Endothelial cell of umbilical vein (primary cell): ENCODE measurements around the gene RABL6. TPM values are rescaled to one million over a fixed set of nuclear protein-coding genes. Genes with fewer than 3 reads are reported as not detected.

ENCODE experiments used
- BruUV-seq: library from RNA; stranded (reverse); fragments of 400-500 nt; replicated peaks from 2 replicates; lab custom pipeline; 2021; lab: Mats Ljungman, UMichigan
- CTCF ChIA-PET: fragments of 300-600, 350-600 bp; sonication (Branson Sonifier 250); formaldehyde crosslinking; loops from one replicate; lab custom pipeline; 2021; ENCODE audit warnings: antibody characterized with exemption, inconsistent platforms; lab: Charles Lee
- POLR2A ChIA-PET: fragments of 300-600, 350-600 bp; sonication (Branson Sonifier 250); formaldehyde crosslinking; loops from one replicate; lab custom pipeline; 2021; ENCODE audit warnings: antibody characterized with exemption, inconsistent platforms; lab: Charles Lee
- DNase-seq: peaks from one replicate; pipeline ENCODE4 v3.0.0-alpha.2; 2011; ENCODE audit warnings: low read depth, low spot score
- FAIRE-seq: peaks from 2 replicates; lab custom pipeline; 2011; peaks lifted over from hg19 to GRCh38; lab: Jason Lieb, UNC
- H2AFZ ChIP-seq: 2 replicates; pipeline ENCODE4 v1.6.0; 2012; ENCODE audit warnings: low read depth, low read length, control low read depth, inconsistent platforms
- H3K27ac ChIP-seq: 2 replicates; pipeline ENCODE4 v1.5.1; 2011; ENCODE audit warnings: low read depth, mild to moderate bottlenecking, control low read depth, low read length, moderate library complexity; ENCODE audit not compliant: insufficient read depth
- H3K27me3 ChIP-seq, 2 experiments: 2 replicates each; pipeline versions ENCODE4 v1.6.0 to v1.6.1; 2011; ENCODE audit warnings: low read length in 2 of 2, mixed read lengths in 1 of 2; ENCODE audit not compliant: control insufficient read depth in 2 of 2, insufficient read depth in 2 of 2
- H3K36me3 ChIP-seq, 2 experiments: 2 replicates in 1 of 2; 3 replicates in 1 of 2; pipeline ENCODE4 v1.5.1; 2011; ENCODE audit warnings: low read length in 2 of 2, mild to moderate bottlenecking in 1 of 2, moderate library complexity in 1 of 2; ENCODE audit not compliant: control insufficient read depth in 2 of 2, insufficient read depth in 2 of 2; ENCODE audit errors: extremely low read depth in 1 of 2
- H3K4me1 ChIP-seq: 3 replicates; pipeline ENCODE4 v1.5.1; 2011; ENCODE audit warnings: mild to moderate bottlenecking, low read length; ENCODE audit not compliant: control insufficient read depth, insufficient read depth; ENCODE audit errors: extremely low read depth
- H3K4me2 ChIP-seq: 2 replicates; pipeline ENCODE4 v1.6.1; 2011; ENCODE audit warnings: low read length, control low read depth, mixed read lengths; ENCODE audit not compliant: insufficient read depth
- H3K4me3 ChIP-seq, 3 experiments: fragments of 200-600 bp in 1 of 3; sonication (generic), shearing (Covaris generic) in 1 of 3; replicated peaks in 1 of 3; 2 replicates each; pipeline ENCODE4 v1.5.1; 2011 to 2016; ENCODE audit warnings: control low read depth in 3 of 3, low read length in 3 of 3, mild to moderate bottlenecking in 2 of 3, inconsistent platforms in 1 of 3, low read depth in 1 of 3, moderate library complexity in 1 of 3; ENCODE audit not compliant: insufficient read depth in 1 of 3
- H3K79me2 ChIP-seq: 2 replicates; pipeline ENCODE4 v1.6.0; 2012; ENCODE audit warnings: low read length, inconsistent platforms; ENCODE audit not compliant: control insufficient read depth, insufficient read depth
- H3K9ac ChIP-seq: replicated peaks from 2 replicates; pipeline ENCODE3; 2011; ENCODE audit warnings: low read length, control low read depth; ENCODE audit not compliant: insufficient read depth; ENCODE audit errors: extremely low read depth
- H3K9me1 ChIP-seq: replicated peaks from 3 replicates; pipeline ENCODE4 v1.6.0; 2011; ENCODE audit warnings: mild to moderate bottlenecking, low read length; ENCODE audit not compliant: control insufficient read depth, insufficient read depth; ENCODE audit errors: extremely low read depth
- H3K9me3 ChIP-seq: replicated peaks from 2 replicates; pipeline ENCODE4 v1.5.1; 2012; ENCODE audit warnings: low read length, inconsistent platforms; ENCODE audit not compliant: control insufficient read depth, insufficient read depth
- H4K20me1 ChIP-seq: replicated peaks from 2 replicates; pipeline ENCODE3; 2011; ENCODE audit warnings: mild to moderate bottlenecking, low read length; ENCODE audit not compliant: control insufficient read depth, insufficient read depth; ENCODE audit errors: extremely low read depth
- CTCF ChIP-seq, 2 donors: IDR thresholded peaks; 1 replicate in 1 of 2; 2 replicates in 1 of 2; pipeline ENCODE4 v1.5.1; 2011; ENCODE audit warnings: low read length in 2 of 2, mild to moderate bottlenecking in 2 of 2, moderate library complexity in 2 of 2, control low read depth in 1 of 2, inconsistent platforms in 1 of 2, low read depth in 1 of 2; ENCODE audit not compliant: insufficient read depth in 1 of 2; ENCODE audit errors: extremely low read depth in 1 of 2
- EZH2 ChIP-seq: IDR thresholded peaks from 2 replicates; pipeline ENCODE4 v1.6.1; 2012; ENCODE audit warnings: borderline replicate concordance, low read depth, mild to moderate bottlenecking, moderate library complexity, low read length, inconsistent platforms; ENCODE audit not compliant: severe bottlenecking
- FOS ChIP-seq: IDR thresholded peaks from 2 replicates; pipeline ENCODE4 v1.6.1; 2011; ENCODE audit warnings: mild to moderate bottlenecking, low read length, moderate library complexity, borderline replicate concordance; ENCODE audit not compliant: insufficient read depth
- GATA2 ChIP-seq: IDR thresholded peaks from 2 replicates; pipeline ENCODE4 v1.7.0; 2011; ENCODE audit warnings: low read depth, mild to moderate bottlenecking, moderate library complexity, mixed read lengths, low read length; ENCODE audit not compliant: insufficient read length, insufficient read depth
- JUN ChIP-seq: IDR thresholded peaks from 2 replicates; pipeline ENCODE4 v1.6.1; 2011; ENCODE audit warnings: borderline replicate concordance, low read depth; ENCODE audit not compliant: insufficient read length, insufficient read depth
- MAX ChIP-seq: IDR thresholded peaks from 2 replicates; pipeline ENCODE4 v1.6.1; 2011; ENCODE audit not compliant: insufficient read depth, insufficient read length
- MYC ChIP-seq: IDR thresholded peaks from one replicate; pipeline ENCODE4 v1.6.1; 2011; ENCODE audit warnings: mild to moderate bottlenecking, low read depth, low read length
- POLR2A ChIP-seq: IDR thresholded peaks from 2 replicates; pipeline ENCODE4 v1.6.1; 2012; ENCODE audit warnings: low read depth, mild to moderate bottlenecking, control low read depth, low read length
- POLR2AphosphoS5 ChIP-seq: IDR thresholded peaks from 2 replicates; pipeline ENCODE4 v1.6.1; 2012; ENCODE audit warnings: low read depth, mild to moderate bottlenecking, control low read depth, low read length, moderate library complexity; ENCODE audit not compliant: insufficient read depth
- dilution Hi-C: fragments of 300-500 bp; cut with MboI; formaldehyde crosslinking; loops from one replicate; pipeline ENCODE4 v1.15.0; 2019; ENCODE audit warnings: low sequenced_read_pairs; ENCODE audit not compliant: extremely low pct_ligation_motif_present
- intact Hi-C: fragments of 100-400 bp; cut with micrococcal nuclease; formaldehyde crosslinking; loops from one replicate; pipeline ENCODE4 v1.10.0; 2022
- polyA plus RNA-seq, 4 experiments: library from polyadenylated mRNA; depleted of rRNA in 3 of 4; stranded (reverse) in 3 of 4; unstranded in 1 of 4; fragments of >200 nt; gene quantifications; 2 replicates each; pipeline versions ENCODE4 v1.2.1 to v1.2.3, GENCODE V29; 2011 to 2012; ENCODE audit warnings: missing spikeins in 1 of 4
- total RNA-seq: library from RNA; stranded (reverse); gene quantifications from 2 replicates; pipeline ENCODE4 v1.2.3, GENCODE V29; 2021

RABL6 gene
- total and polyA plus RNA-seq, 2 donors (not counting 3 experiments of a cell fraction or from before 2014, with no cell fraction given), result 60.8 to 112 TPM

GRCh38 chr9:136805207-136805740 is 2.5 kb upstream of the RABL6 start:
- peaks cover 15% of the 10 kb centered on the region for H3K4me1 ChIP-seq
- dilution Hi-C loops, result loop anchor here (25.0 kb wide), 1 partner anchor 132 kb away; the partner anchor contains the start of genes C8G and FBXW5
- no peaks in the 10 kb centered on the region for H3K36me3 ChIP-seq
- no peak overlapping the region for H2AFZ ChIP-seq
- H3K9ac ChIP-seq, result no peak overlapping the region
- FAIRE-seq (no peak), DNase-seq (no peak)
- no peak overlapping the region for H3K27ac ChIP-seq
- peaks cover 9 to 10% of the 10 kb centered on the region in 2 experiments for H3K27me3 ChIP-seq
- H3K9me1 ChIP-seq, result no peaks in the 10 kb centered on the region
- H3K9me3 ChIP-seq, result no peaks in the 10 kb centered on the region
- H3K79me2 ChIP-seq, result peaks cover 24% of the 10 kb centered on the region
- BruUV-seq, result no TSS peak
- H3K4me3 ChIP-seq, result no peak overlapping the region
- no peaks in the 10 kb centered on the region for H4K20me1 ChIP-seq
- intact Hi-C loops, result loop anchor here (5.0 kb wide), 1 partner anchor 37 kb away; the partner anchor contains the start of gene AJM1
- ChIA-PET POLR2A (no interaction called here), CTCF (interaction anchor here (0.7 to 3.7 kb wide), 5 partner anchors 13 to 432 kb away, joined by 3 to 13 read pairs (median 4); partner anchors contain the start of gene AJM1)
- no peak overlapping the region for H3K4me2 ChIP-seq
- TF ChIP-seq EZH2 (no peak), POLR2AphosphoS5 (no peak)

GRCh38 chr9:136806067-136806466 is 1.7 kb upstream of the RABL6 start:
- dilution Hi-C loops, result loop anchor here (25.0 kb wide), 1 partner anchor 131 kb away; the partner anchor contains the start of genes C8G and FBXW5
- Histone ChIP-seq H3K36me3 (no peaks in the 10 kb centered on the region), H4K20me1 (no peaks in the 10 kb centered on the region), H3K4me2 (no peak overlapping the region), H3K27me3 (peaks cover 3 to 6% of the 10 kb centered on the region in 2 experiments), H3K9me1 (no peaks in the 10 kb centered on the region), H3K79me2 (peaks cover 29% of the 10 kb centered on the region), H2AFZ (no peak overlapping the region), H3K4me3 (no peak overlapping the region), H3K4me1 (peaks cover 15% of the 10 kb centered on the region), H3K27ac (no peak overlapping the region), H3K9ac (no peak overlapping the region), H3K9me3 (no peaks in the 10 kb centered on the region)
- FAIRE-seq (no peak), DNase-seq (no peak)
- intact Hi-C loops, result loop anchor here (5.0 kb wide), 1 partner anchor 36 kb away; the partner anchor contains the start of gene AJM1
- POLR2A ChIA-PET, result interaction anchor here (0.7 kb wide), 1 partner anchor 13 kb away, joined by 5 read pairs; no protein-coding TSS in a partner anchor
- TF ChIP-seq EZH2 (no peak), GATA2 (no peak), MYC (no peak), FOS (no peak), POLR2A (no peak), JUN (no peak), CTCF (IDR thresholded peaks at IDR 0.05; ENCODE audit: extremely low read depth in 1 of 2, insufficient read depth in 1 of 2, low read depth in 1 of 2, low read length in 2 of 2) (no peak), MAX (no peak), POLR2AphosphoS5 (no peak)
- no TSS peak for BruUV-seq
- CTCF ChIA-PET, result interaction anchor here (0.7 to 3.7 kb wide), 8 partner anchors 12 to 431 kb away, joined by 3 to 13 read pairs (median 4); partner anchors contain the start of genes AJM1 and TMEM141
